Ecto neural progenitor cell (in vitro differentiated cells): ENCODE measurements around the gene RIIAD1.
A peak's percentile ranks its signal among the peaks of the same experiment; 100 is the strongest.
"Not testable (repeated sequence)": the region's sequence is repeated elsewhere in the genome, so short reads cannot be mapped to it uniquely, and the experiment has no call there.

Experiments used
- DNase-seq: peaks from one replicate; pipeline ENCODE4 v3.0.0-alpha.2; 2018; ENCODE audit warnings: low spot score

The RIIAD1 gene

DNA sequence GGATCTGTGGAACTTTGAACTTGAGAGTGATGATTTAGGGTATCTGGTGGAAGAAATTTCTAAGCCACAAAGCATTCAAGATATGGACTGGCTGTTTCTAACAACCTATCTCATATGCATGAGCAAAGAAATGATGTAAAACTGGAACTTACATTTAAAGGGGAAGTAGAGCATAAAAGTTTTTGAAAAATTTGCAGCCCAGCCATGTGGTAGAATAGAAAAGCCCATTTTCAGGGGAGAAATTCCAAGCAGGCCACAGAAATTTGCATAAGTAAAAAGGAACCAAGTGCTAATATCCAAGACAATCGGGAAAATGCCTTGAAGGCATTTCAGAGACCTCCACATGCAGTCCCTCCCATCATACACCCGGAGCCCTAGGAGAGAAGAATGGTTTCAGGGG is 15.7 kb downstream of the RIIAD1 start:
- no peak for DNase-seq

DNA sequence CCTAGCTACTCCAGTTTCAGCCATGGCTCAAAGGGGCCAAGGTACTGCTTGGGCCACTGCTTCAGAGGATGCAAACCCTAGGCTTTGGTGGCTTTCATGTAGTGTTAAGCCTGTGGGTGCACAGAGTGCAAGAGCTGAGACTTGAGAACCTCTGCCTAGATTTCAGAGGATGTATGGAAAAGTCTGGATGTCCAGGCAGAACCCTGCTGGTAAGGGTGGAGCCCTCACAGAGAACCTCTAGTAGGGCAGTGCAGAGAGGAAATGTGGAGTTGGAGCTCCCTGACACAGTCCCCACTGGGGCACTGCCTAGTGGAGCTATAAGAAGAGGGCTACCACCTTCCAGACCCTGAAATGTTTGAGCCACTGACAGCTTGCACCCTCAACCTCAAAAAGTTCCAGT is 16.2 kb downstream of the RIIAD1 start:
- DNase-seq = no peak

DNA sequence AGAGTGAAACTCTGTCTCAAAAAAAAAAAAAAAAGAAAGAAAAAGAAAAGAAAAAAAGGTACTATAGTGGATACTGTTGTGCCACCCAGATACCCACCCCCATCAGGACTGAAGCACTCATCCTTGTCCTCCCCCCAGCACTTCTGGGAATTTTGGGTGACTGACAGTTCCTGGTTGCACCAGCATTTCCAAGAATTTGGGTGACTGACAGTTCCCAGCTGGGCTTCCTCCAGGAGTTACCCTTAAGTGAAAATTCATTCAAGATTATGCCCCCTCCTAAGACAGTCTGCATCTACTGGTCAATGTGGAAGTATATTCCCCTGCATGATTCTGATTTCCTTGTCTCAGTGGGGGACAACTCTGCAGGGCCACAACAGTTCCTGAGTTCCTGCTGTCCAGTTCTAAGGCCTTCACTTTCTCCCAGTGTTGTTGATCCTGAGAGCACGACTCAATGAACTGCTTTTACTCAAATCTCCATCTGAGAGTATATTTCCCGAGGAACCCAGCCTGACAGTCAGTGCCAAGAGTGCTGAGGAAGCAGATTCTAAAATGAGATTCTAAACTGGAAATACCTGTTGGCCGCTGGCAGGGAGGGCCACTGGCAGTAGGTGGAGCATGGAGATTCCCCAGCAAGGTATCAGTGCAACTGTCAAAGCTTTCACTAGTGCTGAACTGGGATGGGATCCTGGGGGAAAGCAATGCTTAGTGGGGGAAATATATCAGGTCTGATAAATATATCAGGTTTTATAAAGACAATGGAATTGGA is 18.5 kb downstream of the RIIAD1 start:
- no peak for DNase-seq

DNA sequence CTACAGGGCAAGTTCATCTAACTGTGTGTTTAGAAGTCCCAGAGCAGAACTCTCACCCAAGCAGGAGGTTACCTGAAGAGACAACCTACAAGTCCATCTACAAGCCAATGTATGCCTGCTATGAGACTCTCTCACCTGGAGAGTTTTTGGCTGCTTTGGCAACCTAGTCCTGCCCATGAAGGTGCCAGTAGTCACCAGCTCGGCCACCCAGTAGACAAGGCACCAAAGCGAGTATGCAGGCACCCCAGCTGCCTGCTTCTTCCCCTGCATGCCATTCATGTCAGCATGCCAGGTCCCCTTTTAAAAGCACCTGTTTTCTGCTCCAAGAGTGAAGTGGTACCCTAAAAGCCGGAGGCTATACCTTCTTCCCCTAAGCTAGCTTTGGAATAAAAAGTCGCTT is 20.2 kb downstream of the RIIAD1 start:
- no peak for DNase-seq

GRCh38 chr1:151756291-151756690 is 35.0 kb downstream of the RIIAD1 start:
- DNase-seq = no peak

- no peak for DNase-seq
These were observed 37.9 kb downstream of the RIIAD1 start for GRCh38 chr1:151759241-151759640.

- DNase-seq = no peak
These were observed 39.5 kb downstream of the RIIAD1 start for GRCh38 chr1:151760597-151761385.

GRCh38 chr1:151762941-151763921 is 41.9 kb downstream of the RIIAD1 start, which contains the start of gene MRPL9:
Gene MRPL9 (minus strand): TSS chr1:151763496. CDS start chr1:151763479, 17 bp downstream.
- DNase-seq = peak; percentile 89

DNA sequence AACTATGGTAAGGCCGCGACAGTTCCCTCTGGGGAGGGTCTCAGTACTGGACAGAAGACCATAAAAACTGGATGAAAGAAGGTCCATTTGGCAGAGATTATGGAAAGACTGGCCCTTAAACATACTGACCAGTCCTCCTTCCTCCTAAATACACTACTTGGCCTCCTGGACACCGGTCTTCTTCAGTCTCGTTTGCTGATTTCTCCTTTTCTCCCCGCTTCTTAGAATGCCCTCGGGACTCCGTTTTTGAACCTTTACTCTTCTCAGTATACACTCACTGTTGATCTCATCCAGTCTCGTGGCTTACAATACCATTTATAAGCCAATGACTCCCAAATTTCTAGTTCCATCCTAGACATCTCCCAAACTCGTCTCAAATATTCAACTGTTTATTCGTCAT is 42.7 kb downstream of the RIIAD1 start:
- no peak for DNase-seq

DNA sequence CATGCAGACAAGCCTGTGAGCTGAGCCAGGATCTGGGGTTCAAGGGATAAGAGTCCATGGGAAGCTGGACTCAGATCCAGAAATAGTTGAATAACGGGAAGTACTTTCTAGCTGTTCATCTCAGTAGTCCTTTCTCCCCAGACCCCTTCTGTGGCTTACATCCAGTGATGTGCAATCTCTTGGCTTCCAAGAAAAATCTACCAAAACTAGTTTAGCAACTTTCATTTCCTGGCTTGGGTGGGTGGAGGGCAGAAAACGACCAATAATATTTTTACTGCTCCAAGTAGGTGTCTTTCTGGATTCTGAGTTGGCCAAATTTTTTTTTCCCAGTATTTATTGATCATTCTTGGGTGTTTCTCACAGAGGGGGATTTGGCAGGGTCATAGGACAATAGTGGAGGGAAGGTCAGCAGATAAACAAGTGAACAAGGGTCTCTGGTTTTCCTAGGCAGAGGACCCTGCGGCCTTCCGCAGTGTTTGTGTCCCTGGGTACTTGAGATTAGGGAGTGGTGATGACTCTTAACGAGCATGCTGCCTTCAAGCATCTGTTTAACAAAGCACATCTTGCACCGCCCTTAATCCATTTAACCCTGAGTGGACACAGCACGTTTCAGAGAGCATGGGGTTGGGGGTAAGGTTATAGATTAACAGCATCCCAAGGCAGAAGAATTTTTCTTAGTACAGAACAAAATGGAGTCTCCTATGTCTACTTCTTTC is 47.2 kb downstream of the RIIAD1 start:
- not testable (repeated sequence) for DNase-seq

GRCh38 chr1:151769270-151769669 is 47.9 kb downstream of the RIIAD1 start:
- not testable (repeated sequence) for DNase-seq

DNA sequence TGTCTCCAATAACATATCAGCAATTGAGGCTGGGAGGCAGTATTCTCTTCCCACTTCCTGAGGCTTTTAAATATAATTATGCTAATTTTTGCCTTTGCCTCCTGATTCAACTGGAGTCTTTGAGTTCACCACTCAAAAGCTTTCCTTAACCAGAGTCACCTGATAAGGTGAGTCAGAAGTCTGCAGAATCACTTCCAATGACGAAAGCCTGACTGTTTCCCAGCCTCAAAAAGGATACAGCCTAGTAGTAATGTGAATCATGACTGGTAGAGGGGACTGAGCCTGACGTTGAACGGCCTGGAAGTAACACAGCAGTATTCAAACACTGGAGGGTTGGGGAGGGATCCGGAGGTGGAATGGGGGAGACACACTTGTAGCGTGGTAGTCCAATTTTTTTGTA is 52.4 kb downstream of the RIIAD1 start:
- no peak for DNase-seq

GRCh38 chr1:151774256-151774922 is 53.1 kb downstream of the RIIAD1 start:
- DNase-seq = no peak

DNA sequence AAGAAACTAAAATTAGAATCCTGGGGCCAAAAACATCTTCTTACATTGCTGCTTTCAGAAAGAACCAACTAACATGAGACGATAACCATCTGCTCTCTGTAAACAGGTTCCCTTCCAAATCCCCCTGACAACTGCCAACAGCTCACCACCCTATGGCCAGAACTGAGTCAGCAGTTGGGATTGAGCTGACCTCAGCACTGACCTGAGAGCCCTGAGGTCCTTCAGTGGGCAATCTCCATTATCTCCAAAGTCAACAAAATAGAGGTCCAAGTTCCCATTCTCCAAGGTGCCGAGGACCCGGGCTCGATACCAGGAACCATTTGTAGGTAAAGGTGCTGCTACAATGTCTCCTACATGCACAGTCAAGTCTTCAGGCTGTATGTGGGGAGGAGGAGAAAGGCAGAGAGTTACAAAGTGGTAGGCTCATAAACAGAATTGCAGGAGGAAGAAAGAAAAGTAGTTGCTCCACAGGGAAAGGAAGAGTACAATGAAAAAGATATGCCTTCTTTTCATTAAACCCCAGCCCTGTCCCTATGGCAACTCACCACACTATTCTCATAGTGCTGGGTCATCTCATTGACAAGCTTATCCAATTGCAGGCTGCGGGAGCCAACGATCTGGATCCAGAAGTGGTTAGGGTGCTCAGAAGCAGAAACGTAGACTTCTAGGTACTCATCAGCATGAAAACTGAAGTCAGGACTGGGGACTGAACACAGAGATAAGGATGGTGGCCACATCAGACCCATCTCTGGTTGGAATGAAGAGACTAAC is 54.8 kb downstream of the RIIAD1 start:
- DNase-seq = no peak

GRCh38 chr1:151776665-151777062 is 55.3 kb downstream of the RIIAD1 start:
- DNase-seq = no peak

DNA sequence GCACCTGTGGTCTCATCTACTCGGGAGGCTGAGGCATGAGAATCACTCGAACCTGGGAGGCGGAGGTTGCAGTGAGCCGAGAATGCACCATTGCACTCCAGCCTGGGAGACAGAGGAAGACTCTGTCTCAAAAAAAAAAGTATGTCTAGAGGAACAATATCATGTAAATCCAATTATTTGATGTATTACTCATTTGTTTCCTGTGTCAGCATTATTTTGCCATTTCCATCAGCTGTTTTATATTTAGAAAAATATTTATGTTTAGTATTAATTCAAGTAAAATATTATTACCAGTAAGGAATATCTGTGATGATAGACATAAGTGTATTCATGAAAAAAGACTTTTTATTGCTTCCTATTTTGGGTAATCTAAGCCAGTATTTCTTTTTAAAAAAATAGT is 56.0 kb downstream of the RIIAD1 start:
- DNase-seq = no peak
